Measurements from ENCODE around the gene KMT5B.

The KMT5B gene

DNA sequence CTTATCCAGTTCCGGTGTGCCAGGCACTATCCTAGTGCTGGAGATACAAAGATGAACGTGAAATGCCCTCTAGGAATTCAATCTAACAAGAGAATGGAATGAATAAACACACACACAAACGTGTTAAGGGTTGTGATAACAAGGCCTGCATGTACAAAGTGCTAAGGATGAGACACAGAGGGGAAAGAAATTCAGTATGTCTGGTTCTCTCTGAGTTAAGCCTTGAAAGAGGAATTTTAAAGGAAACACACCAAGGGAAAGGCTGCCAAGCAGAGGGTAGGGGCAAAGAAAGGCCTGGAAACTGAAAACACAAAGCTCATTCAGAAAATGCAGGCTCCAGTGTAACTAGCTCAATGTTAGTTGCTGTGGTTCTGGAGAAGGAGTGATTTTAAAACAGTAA lies 96.1 kb downstream of the KMT5B start:
- no peak for DNase-seq

DNA sequence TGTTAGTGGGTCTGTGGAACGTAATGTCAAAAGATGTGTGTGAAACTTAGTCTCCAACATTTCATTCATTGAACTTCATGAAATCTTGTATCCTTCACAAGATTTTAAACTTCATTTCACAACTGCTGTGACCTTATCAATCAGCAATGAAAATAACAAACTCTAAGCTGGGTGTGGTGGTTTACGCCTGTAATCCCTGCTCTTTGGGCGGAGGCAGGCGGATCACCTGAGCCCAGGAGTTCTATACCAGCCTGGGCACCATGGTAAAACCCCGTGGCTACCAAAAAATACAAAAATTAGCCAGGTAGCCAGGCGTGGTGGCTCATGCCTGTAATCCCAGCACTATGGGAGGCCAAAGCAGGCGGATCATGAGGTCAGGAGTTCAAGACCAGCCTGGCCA lies 97.0 kb downstream of the KMT5B start:
- no peak for DNase-seq

DNA sequence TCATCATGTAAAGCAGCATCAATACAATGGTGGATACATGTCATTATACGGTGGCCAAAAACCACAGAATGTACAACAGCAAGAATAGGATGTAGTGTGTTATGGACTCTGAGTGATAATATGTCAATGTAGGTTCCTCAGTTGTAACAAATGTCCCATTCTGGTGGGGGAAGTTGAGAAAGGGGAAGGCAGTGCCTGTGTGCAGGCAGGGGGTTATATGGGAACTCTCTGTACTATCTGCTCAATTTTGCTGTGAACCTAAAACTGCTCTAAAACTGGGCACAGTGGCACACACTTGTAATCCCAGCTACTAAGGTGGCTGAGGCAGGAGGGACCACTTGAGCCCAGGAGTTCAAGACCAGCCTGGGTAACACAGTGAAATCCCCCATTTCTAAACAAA lies 97.8 kb downstream of the KMT5B start:
- DNase-seq: no peak

DNA sequence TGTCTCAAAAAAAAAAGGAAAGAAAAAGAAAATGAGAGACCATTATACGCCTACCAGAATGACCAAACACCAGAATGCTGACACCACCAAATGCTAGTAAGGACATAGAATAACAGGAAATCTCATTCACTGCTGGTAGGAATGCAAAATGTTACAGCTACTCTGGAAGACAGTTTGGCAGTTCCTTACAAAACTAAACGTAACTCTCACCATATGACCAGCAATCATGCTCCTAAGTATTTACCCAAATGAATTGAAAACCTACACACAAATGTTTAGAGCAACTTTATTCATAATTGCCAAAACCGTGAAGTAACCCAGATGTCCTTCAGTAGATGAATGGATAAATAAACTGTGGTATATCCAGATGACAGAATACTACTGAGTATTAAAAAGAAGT lies 99.1 kb downstream of the KMT5B start:
- no peak for DNase-seq

DNA sequence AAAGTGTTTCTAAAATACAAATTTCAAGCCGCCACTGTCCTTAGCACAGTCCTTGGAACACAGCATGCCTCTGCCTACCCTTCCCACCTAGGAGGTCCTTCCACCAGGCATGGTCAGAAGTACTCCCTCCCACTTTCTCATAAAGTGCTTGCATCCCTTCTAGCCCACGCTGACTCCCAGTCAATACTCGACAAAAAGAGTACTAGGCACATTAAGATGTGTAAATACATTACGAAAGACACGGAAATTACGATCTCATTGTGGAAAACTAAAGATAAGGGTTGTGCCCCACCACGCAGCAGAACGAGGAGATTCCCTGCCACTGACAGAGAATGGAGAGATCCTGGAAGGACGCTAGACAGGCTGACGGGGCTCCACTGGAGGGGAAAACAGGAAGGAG lies 105.4 kb downstream of the KMT5B start:
- no peak for DNase-seq

DNA sequence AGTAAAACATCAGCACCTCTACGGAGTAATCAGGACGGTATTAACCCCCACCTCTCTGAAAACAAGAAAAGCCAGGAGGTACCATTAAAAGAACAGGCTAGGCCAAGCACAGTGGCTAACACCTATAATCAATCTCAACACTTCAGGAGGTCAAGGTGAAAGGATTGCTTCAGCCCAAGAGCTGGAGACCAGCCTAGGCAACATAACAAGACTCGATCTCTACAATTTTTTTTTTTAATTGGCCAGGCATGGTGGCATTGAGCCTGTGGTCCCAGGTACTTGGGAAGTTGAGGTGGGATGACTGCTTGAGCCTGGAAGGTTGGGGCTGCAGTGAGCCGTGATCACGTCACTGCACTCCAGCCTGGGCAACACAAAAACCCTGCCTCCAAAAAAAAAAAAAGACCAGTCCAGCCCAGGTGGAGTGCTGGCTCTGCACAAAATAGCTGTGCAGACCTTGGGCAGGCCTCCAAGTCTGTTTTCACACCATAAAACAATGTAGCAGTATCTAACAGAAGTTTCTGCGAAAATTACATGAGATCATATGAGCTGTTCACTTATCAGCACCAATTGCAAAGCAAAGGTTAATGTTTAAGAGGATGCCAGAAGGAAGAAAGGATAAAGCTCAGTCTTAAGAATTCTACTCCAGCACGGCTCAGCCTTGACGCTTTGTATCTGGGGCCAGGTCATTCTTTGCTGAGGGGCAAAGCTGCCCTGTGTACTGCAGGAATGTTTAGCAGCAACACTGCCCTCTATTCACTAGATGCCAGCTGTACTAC lies 106.7 kb downstream of the KMT5B start:
- no peak for DNase-seq

All from stimulated activated naive CD4-positive, alpha-beta T cell treated with Interleukin-2 at 50 U/mL for 16 hours (primary cell).